GM23338 (cell line): Measurements from ENCODE around the gene NSMCE1.

Source experiments
- CREB1 ChIP-seq: fragments of 250-450 bp; sonication (Bioruptor Pico); IDR thresholded peaks from 2 replicates; pipeline ENCODE4 v1.5.0; 2020; ENCODE audit warnings: low read depth, mild to moderate bottlenecking, moderate library complexity
- CTCF ChIP-seq, 2 experiments: fragments of 200-600 bp in 1 of 2; sonication (generic) in 1 of 2; conservative IDR thresholded peaks; 2 replicates each; pipeline versions ENCODE4 v1.5.1 to v1.6.1; 2016 to 2017; ENCODE audit warnings: antibody characterized with exemption in 2 of 2, low read depth in 2 of 2, mild to moderate bottlenecking in 2 of 2, moderate library complexity in 1 of 2
- EZH2 ChIP-seq: fragments of 200-600 bp; sonication (generic); IDR thresholded peaks from one replicate; pipeline ENCODE4 v1.8.0; 2017; ENCODE audit warnings: antibody characterized with exemption, mild to moderate bottlenecking, low read depth; ENCODE audit not compliant: unreplicated experiment
- EZH2phosphoT487 ChIP-seq: fragments of 200-600 bp; sonication (generic); IDR thresholded peaks from one replicate; pipeline ENCODE4 v1.8.1; 2018; ENCODE audit warnings: antibody characterized with exemption; ENCODE audit not compliant: unreplicated experiment
- JUNB ChIP-seq: IDR thresholded peaks from one replicate; pipeline ENCODE4 v1.6.1; 2016; ENCODE audit warnings: antibody characterized with exemption; ENCODE audit not compliant: unreplicated experiment
- POLR2AphosphoS5 ChIP-seq: IDR thresholded peaks from 2 replicates; pipeline ENCODE4 v1.6.1; 2016; ENCODE audit warnings: antibody characterized with exemption, low read depth
- ZNF331 ChIP-seq: fragments of 250-450 bp; sonication (Bioruptor Pico); IDR thresholded peaks from 2 replicates; pipeline ENCODE4 v1.5.0; 2020; ENCODE audit warnings: low read depth, mild to moderate bottlenecking, moderate library complexity
- TF ChIP-seq, protein P1 (sequence below): IDR thresholded peaks from one replicate; pipeline ENCODE4 v1.6.1; 2018; ENCODE audit warnings: antibody characterized with exemption; ENCODE audit not compliant: unreplicated experiment

DNA sequence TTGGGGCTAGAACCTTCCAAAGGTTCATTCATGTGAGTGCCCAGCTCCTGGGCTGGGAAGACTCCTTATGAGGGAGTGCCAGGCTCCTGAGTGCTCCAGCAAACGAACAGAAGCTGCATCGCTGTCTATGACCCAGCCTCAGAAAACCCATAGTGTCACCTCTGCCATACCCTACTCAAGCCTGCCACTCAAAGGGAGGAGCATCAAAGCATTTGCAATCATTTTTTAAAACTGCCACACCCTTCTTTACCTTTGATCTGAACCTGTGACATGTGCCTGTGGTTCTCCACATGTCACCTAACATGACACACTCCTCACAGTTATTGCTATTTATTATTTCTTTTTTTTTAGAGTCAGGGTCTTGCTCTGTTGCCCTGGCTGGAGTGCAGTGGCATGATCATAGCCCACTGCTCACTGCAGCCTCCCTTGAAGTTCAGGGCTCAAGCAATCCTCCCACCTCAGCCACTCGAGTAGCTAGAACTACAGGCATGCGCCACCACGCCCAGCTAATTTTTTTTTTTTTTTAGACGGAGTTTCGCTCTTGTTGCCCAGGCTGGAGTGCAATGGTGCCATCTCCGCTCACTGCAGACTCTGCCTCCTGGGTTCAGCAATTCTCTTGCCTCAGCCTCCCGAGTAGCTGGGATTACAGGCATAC, 72.5 kb downstream of the NSMCE1 start:
- TF ChIP-seq POLR2AphosphoS5 (no peak), CTCF (conservative IDR thresholded peaks at IDR 0.05; ENCODE audit: low read depth in 2 of 2) (no peak), EZH2phosphoT487 (no peak), JUNB (no peak), ZNF331 (CRISPR knock-in tag) (no peak), EZH2 (no peak), CREB1 (CRISPR knock-in tag) (no peak)
- TF ChIP-seq, protein P1, sequence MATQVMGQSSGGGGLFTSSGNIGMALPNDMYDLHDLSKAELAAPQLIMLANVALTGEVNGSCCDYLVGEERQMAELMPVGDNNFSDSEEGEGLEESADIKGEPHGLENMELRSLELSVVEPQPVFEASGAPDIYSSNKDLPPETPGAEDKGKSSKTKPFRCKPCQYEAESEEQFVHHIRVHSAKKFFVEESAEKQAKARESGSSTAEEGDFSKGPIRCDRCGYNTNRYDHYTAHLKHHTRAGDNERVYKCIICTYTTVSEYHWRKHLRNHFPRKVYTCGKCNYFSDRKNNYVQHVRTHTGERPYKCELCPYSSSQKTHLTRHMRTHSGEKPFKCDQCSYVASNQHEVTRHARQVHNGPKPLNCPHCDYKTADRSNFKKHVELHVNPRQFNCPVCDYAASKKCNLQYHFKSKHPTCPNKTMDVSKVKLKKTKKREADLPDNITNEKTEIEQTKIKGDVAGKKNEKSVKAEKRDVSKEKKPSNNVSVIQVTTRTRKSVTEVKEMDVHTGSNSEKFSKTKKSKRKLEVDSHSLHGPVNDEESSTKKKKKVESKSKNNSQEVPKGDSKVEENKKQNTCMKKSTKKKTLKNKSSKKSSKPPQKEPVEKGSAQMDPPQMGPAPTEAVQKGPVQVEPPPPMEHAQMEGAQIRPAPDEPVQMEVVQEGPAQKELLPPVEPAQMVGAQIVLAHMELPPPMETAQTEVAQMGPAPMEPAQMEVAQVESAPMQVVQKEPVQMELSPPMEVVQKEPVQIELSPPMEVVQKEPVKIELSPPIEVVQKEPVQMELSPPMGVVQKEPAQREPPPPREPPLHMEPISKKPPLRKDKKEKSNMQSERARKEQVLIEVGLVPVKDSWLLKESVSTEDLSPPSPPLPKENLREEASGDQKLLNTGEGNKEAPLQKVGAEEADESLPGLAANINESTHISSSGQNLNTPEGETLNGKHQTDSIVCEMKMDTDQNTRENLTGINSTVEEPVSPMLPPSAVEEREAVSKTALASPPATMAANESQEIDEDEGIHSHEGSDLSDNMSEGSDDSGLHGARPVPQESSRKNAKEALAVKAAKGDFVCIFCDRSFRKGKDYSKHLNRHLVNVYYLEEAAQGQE, result no peak
